ENCODE measurements around the gene RSBN1. TPM values are rescaled to one million over a fixed set of nuclear protein-coding genes. Genes with fewer than 3 reads are reported as not detected.

Gene RSBN1
- total and polyA plus RNA-seq, 11 donors: 2.5 to 17.8 (median 9.7) TPM

DNA sequence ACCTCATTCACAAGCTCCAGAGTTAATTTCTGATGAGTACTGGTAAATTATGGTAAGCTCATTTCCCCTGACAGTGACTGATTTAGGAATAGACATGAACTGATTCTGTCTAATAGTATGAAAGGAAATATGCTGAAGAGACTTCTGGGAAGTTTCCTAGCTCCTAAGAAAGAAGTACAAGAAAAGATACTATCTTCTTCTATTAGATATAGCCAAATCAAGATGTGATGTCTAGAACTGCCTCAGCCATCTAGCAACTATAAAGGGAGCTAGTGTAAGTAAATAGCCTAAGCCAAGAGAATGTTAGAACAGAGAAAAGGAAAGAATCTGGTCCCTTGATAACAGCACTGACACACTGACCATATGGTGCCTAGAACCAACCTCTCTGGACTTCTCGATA, 42.2 kb downstream of the RSBN1 start:
- DNase-seq (no peak), ATAC-seq (no peak)
- Histone ChIP-seq H3K4me3 (no peak overlapping the region), H3K4me1 (peaks cover 0 to 18% (median 12%) of the 10 kb centered on the region in 12 donors), H3K9me3 (no peaks in the 10 kb centered on the region), H3K27ac (no peak overlapping the region), H3K36me3 (peaks cover 0 to 61% (median 47%) of the 10 kb centered on the region in 9 donors), H3K27me3 (no peaks in the 10 kb centered on the region)
- TF ChIP-seq, protein P1, sequence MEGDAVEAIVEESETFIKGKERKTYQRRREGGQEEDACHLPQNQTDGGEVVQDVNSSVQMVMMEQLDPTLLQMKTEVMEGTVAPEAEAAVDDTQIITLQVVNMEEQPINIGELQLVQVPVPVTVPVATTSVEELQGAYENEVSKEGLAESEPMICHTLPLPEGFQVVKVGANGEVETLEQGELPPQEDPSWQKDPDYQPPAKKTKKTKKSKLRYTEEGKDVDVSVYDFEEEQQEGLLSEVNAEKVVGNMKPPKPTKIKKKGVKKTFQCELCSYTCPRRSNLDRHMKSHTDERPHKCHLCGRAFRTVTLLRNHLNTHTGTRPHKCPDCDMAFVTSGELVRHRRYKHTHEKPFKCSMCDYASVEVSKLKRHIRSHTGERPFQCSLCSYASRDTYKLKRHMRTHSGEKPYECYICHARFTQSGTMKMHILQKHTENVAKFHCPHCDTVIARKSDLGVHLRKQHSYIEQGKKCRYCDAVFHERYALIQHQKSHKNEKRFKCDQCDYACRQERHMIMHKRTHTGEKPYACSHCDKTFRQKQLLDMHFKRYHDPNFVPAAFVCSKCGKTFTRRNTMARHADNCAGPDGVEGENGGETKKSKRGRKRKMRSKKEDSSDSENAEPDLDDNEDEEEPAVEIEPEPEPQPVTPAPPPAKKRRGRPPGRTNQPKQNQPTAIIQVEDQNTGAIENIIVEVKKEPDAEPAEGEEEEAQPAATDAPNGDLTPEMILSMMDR (IDR thresholded peaks at IDR 0.05): no peak
- TF ChIP-seq POLR2A (IDR thresholded peaks at IDR 0.05): no peak
- WGBS, 4 donors: 46 to 81% (median 69%) methylated on average over 1 of the region's 1 CpG
- intact Hi-C loops (cut with DNase I): no loop called here

DNA sequence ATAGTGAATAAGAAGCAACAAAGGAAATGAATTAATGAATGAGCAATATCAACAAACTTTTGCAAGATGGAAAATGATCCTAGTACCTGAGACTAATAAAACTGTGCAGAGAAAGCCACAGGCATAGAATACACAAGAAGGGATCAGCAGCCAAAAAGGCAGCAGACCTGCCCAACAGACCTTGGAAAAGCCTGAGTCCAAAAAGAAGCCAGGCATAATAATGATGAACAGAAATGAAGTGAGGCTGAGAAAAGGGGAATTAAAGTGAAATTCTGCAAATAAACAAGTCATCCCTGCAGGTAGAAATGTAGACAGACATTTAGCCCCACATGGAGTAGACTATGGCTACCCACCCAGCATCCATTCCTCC, 42.7 kb downstream of the RSBN1 start:
- Histone ChIP-seq H3K4me1 (peaks cover 0 to 18% (median 12%) of the 10 kb centered on the region in 12 donors), H3K36me3 (peaks cover 0 to 61% (median 47%) of the 10 kb centered on the region in 9 donors), H3K4me3 (no peak overlapping the region), H3K27me3 (no peaks in the 10 kb centered on the region), H3K9me3 (no peaks in the 10 kb centered on the region), H3K27ac (no peak overlapping the region)
- no peak for TF ChIP-seq POLR2A (IDR thresholded peaks at IDR 0.05)
- TF ChIP-seq, protein P1 (IDR thresholded peaks at IDR 0.05): no peak
- ATAC-seq (no peak), DNase-seq (no peak)
- intact Hi-C loops (cut with DNase I): no loop called here

DNA sequence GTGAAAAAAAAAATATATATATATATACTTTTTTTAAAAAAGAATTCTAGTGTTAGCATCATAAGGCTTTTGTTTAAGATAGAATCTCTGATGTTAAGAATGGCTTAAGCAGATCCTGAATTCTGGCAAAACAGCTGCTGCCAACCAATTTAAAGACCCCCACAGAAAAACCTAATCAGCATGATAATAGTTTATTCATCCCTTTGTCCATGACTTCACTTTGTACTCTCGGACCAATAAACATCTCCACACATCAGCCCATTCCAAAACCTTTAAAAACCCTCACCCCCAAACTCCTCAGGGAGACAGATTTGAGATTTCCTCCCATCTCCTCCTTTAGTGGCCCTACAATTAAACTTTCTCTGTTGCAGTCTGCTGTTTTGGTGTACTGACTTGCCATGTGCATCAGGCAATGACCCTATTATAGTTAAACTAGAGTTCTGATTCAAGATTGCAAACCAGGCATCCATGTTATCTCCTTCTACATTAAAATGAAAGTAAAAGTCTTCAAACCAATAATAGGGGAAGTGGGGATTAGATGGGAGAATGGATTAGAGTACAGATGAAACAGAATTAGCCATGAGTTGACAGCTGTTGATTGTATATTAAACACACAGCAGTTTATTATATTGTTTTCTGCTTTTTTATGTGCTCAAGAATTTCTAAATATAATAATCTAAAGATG, 43.2 kb downstream of the RSBN1 start:
- peak overlapping the region in 1 of 12 donors; percentile 43 for H3K27ac ChIP-seq
- TF ChIP-seq, protein P1 (IDR thresholded peaks at IDR 0.05): no peak
- TF ChIP-seq POLR2A (IDR thresholded peaks at IDR 0.05): no peak
- WGBS, 4 donors: 37 to 94% (median 86%) methylated on average over 1 of the region's 1 CpG
- no peak overlapping the region for H3K4me3 ChIP-seq
- no peaks in the 10 kb centered on the region for H3K9me3 ChIP-seq
- ATAC-seq (no peak), DNase-seq (no peak)
- no peaks in the 10 kb centered on the region for H3K27me3 ChIP-seq
- intact Hi-C loops (cut with DNase I): no loop called here
- H3K36me3 ChIP-seq: peaks cover 0 to 61% (median 50%) of the 10 kb centered on the region in 9 donors
- peaks cover 0 to 18% (median 12%) of the 10 kb centered on the region in 12 donors for H3K4me1 ChIP-seq

DNA sequence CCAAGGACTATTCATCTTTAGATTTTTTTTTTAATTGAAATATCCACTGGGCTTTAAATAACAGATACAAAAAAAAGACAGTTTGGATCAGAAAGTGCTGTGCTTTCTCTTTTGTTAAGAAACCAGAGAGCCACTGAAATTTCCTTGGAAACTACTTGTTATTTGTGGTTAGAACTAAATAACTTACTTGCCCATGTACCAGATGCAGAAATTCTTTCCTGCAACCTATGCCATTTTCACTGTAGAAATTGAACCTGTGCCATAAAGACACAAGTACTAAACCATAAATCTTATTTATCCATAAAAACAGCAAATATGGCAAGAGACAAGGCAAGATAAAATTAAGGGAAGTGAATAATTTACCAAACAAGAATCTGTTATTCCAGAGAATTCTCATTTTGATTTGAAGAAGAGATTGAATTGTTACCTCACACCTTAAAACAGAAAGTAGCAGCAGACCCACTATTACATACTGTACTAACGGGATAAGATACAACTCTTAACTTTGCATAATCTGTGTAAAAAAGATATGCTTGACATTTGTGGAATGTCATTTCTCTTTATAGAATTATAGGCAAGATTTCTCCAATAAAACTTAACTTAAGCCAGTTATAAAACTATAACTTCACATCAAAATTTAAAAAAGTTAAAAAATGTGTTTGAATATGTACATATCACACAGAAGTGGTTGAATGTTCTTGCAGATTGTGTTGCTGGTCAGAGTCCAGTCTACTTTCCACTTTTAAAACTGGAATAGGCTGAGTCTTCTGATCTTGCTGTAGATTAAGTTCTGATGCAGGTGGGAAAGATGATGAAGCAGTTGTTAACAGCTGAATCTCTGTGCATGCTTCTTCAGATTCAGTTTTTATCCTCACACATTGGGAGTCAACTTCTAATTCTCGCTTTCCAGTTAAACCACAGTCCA, 46.7 kb downstream of the RSBN1 start:
- TF ChIP-seq POLR2A (IDR thresholded peaks at IDR 0.05): no peak
- TF ChIP-seq, protein P1 (IDR thresholded peaks at IDR 0.05): no peak
- H3K4me3 ChIP-seq: no peak overlapping the region
- no peak for DNase-seq
- H3K9me3 ChIP-seq: no peaks in the 10 kb centered on the region
- WGBS, 4 donors: 89 to 96% (median 95%) methylated on average over 2 of the region's 2 CpGs
- peaks cover 0 to 19% (median 12%) of the 10 kb centered on the region in 12 donors for H3K4me1 ChIP-seq
- H3K36me3 ChIP-seq: peaks cover 0 to 61% (median 42%) of the 10 kb centered on the region in 9 donors
- H3K27me3 ChIP-seq: no peaks in the 10 kb centered on the region
- intact Hi-C loops (cut with DNase I): no loop called here
- ATAC-seq: no peak
- peak overlapping the region in 1 of 12 donors; percentile 4 for H3K27ac ChIP-seq
